ENCODE data around the gene SLC25A11. TPM values are rescaled to one million over a fixed set of nuclear protein-coding genes. Genes with fewer than 3 reads are reported as not detected.

Gene SLC25A11
- total RNA-seq, 3 donors from 2014 or later: 38.8 to 48.5 (median 42.6) TPM

DNA sequence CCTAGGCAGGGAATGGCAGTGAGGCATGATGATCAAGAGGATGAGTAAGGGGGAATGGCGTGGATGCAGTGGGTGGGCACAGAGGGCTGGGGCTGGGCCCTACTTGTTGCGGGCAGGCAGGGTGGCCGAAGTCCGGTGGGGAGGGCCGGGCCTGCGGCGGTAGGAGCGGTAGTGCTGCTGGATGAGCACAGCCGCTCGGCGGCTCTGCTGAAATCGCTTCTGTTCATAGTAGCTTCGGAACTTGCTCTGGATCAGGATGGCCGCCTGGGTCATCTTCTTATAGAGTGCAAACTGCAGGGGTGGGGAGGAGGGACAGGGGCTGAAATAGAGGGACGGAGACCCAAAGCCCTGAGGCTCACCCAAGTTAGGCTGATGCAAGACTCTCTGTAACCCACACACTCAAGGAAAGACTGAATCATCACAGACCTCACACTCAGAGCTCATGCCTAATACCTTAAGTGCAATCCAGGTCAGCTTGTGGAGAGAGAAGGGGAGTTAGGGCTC is 29.3 kb upstream of the SLC25A11 start:
- H3K27me3 ChIP-seq: no peaks in the 10 kb centered on the region
- peak overlapping the region; percentile 65 to 86 (median 65) for H3K4me3 ChIP-seq
- H3K9me3 ChIP-seq: no peaks in the 10 kb centered on the region
- TF ChIP-seq POLR2AphosphoS5 (IDR thresholded peaks at IDR 0.05): peak; percentile 26 to 70 (median 34)
- TF ChIP-seq POLR2A (IDR thresholded peaks at IDR 0.05): no peak
- TF ChIP-seq, protein P1, sequence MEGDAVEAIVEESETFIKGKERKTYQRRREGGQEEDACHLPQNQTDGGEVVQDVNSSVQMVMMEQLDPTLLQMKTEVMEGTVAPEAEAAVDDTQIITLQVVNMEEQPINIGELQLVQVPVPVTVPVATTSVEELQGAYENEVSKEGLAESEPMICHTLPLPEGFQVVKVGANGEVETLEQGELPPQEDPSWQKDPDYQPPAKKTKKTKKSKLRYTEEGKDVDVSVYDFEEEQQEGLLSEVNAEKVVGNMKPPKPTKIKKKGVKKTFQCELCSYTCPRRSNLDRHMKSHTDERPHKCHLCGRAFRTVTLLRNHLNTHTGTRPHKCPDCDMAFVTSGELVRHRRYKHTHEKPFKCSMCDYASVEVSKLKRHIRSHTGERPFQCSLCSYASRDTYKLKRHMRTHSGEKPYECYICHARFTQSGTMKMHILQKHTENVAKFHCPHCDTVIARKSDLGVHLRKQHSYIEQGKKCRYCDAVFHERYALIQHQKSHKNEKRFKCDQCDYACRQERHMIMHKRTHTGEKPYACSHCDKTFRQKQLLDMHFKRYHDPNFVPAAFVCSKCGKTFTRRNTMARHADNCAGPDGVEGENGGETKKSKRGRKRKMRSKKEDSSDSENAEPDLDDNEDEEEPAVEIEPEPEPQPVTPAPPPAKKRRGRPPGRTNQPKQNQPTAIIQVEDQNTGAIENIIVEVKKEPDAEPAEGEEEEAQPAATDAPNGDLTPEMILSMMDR (IDR thresholded peaks at IDR 0.05): no peak
- H3K36me3 ChIP-seq: no peaks in the 10 kb centered on the region
- intact Hi-C loops (cut with DNase I; ENCODE audit: low total_unique reads): loop anchor here (2.0 kb wide), 1 partner anchor 20 kb away; the partner anchor contains the start of gene PFN1
- DNase-seq (ENCODE audit: low spot score in 2 of 2): no peak
- peaks cover 0 to 19% of the 10 kb centered on the region in 2 donors for H3K4me1 ChIP-seq
- H3K27ac ChIP-seq: peak overlapping the region; percentile 90 to 95

DNA sequence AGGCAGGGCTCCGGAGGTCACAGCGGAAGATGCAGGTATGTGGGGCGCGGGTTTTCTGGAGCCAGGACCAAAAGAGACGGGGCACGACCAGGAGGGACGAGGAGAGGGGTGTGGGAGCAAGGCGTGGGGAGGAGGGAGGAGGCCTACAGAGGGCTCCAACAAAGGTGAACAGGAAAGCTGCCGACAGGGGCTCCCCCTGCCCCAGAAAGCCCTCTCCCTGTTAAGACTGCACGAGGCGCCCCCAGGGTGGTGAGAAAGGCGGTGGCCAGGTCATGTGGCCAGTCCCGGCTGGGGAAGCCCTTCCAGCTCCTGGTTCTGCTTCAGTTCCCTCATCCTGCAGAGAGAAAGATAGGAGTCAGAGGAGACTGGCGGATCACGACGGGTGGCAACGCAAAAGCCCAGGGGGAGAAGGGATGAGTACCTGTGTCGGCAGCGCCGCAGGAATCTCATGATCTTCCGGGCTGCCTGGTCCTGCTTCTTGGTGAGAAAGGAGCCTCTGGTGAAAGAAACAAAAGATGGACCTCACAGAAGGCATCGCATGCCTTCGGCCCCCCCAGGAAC is 28.7 kb upstream of the SLC25A11 start:
- H3K4me3 ChIP-seq: peak overlapping the region; percentile 65 to 86 (median 65)

DNA sequence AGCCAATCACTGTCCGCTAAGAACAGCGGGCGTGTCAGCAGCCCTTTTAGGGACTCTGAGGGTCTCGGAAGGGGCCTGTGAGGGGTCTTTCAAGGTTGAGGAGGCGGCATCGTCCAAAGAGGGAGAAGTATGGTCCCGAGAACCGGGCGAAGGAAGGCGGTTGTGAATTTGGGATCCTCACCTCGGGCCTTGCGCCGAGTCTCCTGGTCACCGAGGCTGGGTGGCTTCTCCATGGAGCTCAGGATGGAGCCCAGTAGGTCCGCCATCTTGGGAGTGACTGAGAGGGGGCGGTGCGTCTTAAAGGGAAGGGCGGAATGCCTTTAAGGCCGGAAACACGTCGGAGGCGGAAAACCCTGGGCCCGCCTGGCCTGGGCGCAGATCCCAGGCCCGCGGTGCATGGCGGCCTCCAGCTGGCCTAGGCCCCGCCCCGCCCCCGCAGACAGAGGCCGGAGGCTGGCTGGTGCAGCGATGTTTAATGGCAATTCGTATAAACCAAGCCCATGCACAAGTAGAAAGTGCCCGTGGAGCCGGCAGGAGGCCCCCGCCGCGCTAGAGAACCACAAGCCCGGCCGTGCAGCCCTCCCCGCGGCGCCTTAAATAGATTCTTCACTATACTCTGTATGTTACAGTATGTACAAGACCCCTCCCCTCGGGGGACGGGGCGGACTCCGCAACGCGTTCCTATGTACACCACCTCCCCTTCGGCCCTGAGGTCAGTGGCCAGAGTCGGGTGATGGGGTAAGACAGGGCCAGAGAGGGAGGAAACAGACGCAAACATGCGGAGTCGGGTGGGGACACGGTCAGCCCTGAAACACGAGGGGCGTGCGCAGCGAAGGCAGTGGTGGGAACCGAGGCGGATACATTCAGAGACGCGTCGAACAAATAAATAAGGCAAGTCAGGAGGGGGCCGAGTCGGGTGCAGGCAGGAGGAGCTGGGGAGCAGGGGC is 28.0 kb upstream of the SLC25A11 start, which contains the start of gene SPAG7:
TSS of gene SPAG7 (minus strand) at position 279 of the 947 bp plus-strand sequence. CDS start at position 266, 13 bp downstream.
- TF ChIP-seq, protein P1 (IDR thresholded peaks at IDR 0.05): no peak
- TF ChIP-seq POLR2A (IDR thresholded peaks at IDR 0.05) (peak; percentile 73), POLR2AphosphoS5 (IDR thresholded peaks at IDR 0.05) (peak; percentile 88 to 98 (median 96))
- peak; percentile 94 to 96 for DNase-seq (ENCODE audit: low spot score in 2 of 2)
- Histone ChIP-seq H3K4me3 (peak within 1 kb of the TSS; percentile 65 to 86 (median 65)), H3K27ac (peak within 1 kb of the TSS; percentile 95 to 97), H3K36me3 (no peaks in the 10 kb centered on the region), H3K4me1 (peaks cover 0 to 19% of the 10 kb centered on the region in 2 donors), H3K27me3 (no peaks in the 10 kb centered on the region), H3K9me3 (no peaks in the 10 kb centered on the region)
- intact Hi-C loops (cut with DNase I; ENCODE audit: low total_unique reads): loop anchor here (2.0 kb wide), 2 partner anchors 19 to 25 kb away; partner anchors contain the start of gene PFN1

More for the DNA sequence above, 28.7 kb upstream of the SLC25A11 start:
- no peak for DNase-seq (ENCODE audit: low spot score in 2 of 2)
- Histone ChIP-seq H3K36me3 (no peaks in the 10 kb centered on the region), H3K27ac (peak overlapping the region; percentile 90 to 95), H3K4me1 (peaks cover 0 to 19% of the 10 kb centered on the region in 2 donors), H3K27me3 (no peaks in the 10 kb centered on the region), H3K9me3 (no peaks in the 10 kb centered on the region)
- TF ChIP-seq, protein P1 (IDR thresholded peaks at IDR 0.05): no peak
- TF ChIP-seq POLR2AphosphoS5 (IDR thresholded peaks at IDR 0.05): no peak
- no peak for TF ChIP-seq POLR2A (IDR thresholded peaks at IDR 0.05)
- intact Hi-C loops (cut with DNase I; ENCODE audit: low total_unique reads): loop anchor here (2.0 kb wide), 1 partner anchor 20 kb away; the partner anchor contains the start of gene PFN1

DNA sequence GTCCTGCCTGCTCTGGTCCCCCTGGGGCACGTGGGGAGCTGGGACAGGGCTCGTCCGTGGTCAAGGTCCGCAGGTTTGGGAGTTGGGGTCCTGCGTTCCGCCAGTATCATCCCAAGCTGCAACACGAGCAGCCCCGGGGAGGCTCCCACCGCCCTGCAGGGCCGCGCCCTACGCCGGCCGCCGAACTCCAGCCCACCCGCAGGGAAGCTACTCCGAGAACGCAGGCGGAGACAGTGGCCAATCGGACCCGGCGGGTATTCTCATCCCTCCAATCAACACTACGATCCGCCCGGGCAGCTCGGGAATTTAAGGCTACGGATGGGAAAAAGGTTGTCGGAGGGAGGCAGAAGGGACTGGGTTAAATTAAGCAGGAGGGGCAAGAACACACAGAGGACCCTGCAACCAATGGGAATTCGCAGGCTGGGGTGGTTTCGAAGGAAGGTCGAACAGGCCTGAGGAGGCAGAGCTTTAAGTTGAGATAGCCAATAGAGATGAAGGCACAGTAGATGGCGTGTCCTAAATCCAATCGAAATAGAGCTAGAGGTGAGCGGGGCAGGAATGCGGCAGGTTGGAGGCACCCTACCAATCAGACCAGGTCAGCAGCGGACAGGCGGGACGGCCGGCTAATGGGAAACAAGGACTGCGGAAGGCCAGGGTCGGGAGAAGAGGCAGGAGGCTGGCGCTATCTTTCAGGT is 27.1 kb upstream of the SLC25A11 start:
- TF ChIP-seq, protein P1 (IDR thresholded peaks at IDR 0.05): no peak
- TF ChIP-seq POLR2AphosphoS5 (IDR thresholded peaks at IDR 0.05): peak in 2 of 3 donors; percentile 26 to 52
- TF ChIP-seq POLR2A (IDR thresholded peaks at IDR 0.05): no peak
- Histone ChIP-seq H3K27ac (peak overlapping the region; percentile 95 to 97), H3K9me3 (no peaks in the 10 kb centered on the region), H3K4me1 (peaks cover 0 to 19% of the 10 kb centered on the region in 2 donors), H3K4me3 (peak overlapping the region; percentile 65 to 86 (median 65)), H3K36me3 (no peaks in the 10 kb centered on the region), H3K27me3 (no peaks in the 10 kb centered on the region)
- intact Hi-C loops (cut with DNase I; ENCODE audit: low total_unique reads): loop anchor here (2.0 kb wide), 1 partner anchor 24 kb away; no protein-coding TSS in a partner anchor
- peak; percentile 97 to 100 for DNase-seq (ENCODE audit: low spot score in 2 of 2)
